Peyer's patch (tissue), 4 donors: ENCODE results near the gene DOCK6.

Source experiments
- POLR2A ChIP-seq, 2 donors: fragments of 450-650 bp; IDR thresholded peaks; one replicate each; pipeline ENCODE4 v1.5.1; 2017; ENCODE audit warnings: antibody characterized with exemption in 2 of 2, mild to moderate bottlenecking in 2 of 2, moderate library complexity in 2 of 2
- TF ChIP-seq, protein P1 (sequence below), 6 experiments: fragments of 450-650 bp in 4 of 6; fragments of 200-600 bp in 2 of 6; sonication (generic) in 1 of 6; IDR thresholded peaks; one replicate each; pipeline ENCODE4 v1.5.1; 2017 to 2019; ENCODE audit warnings: antibody characterized with exemption in 6 of 6, mild to moderate bottlenecking in 3 of 6, moderate library complexity in 1 of 6

DNA sequence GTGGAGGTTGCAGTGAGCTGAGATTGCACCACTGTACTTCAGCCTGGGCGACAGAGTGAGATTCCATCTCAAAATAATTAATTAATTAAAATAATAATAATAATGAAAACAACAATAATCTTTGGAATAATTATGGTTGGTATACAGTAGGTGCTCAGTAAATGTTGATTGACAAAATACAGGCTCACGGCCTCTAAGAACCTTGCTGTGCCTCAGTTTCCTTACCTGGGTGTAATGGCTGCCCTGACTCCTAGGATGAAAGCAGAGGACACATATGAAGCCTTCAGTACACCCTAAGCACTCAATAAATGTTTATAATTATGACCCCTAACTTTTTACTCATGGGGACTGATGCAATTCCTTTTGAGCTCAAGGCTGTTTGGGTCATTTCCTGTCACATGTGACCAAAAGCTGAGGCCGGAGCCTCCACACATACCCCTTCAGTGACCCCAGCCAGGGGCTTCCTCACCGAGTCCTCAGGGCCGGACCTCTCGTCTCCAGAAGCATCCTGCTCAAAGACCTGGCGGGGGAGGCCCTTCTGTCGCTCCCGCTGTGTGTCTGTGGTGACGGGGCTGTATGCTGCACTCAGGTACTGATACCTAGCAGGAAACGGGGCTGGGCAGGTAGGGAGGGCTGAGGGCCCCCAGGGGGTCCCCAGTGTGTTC is 10.5 kb downstream of the DOCK6 start:
- TF ChIP-seq, protein P1, sequence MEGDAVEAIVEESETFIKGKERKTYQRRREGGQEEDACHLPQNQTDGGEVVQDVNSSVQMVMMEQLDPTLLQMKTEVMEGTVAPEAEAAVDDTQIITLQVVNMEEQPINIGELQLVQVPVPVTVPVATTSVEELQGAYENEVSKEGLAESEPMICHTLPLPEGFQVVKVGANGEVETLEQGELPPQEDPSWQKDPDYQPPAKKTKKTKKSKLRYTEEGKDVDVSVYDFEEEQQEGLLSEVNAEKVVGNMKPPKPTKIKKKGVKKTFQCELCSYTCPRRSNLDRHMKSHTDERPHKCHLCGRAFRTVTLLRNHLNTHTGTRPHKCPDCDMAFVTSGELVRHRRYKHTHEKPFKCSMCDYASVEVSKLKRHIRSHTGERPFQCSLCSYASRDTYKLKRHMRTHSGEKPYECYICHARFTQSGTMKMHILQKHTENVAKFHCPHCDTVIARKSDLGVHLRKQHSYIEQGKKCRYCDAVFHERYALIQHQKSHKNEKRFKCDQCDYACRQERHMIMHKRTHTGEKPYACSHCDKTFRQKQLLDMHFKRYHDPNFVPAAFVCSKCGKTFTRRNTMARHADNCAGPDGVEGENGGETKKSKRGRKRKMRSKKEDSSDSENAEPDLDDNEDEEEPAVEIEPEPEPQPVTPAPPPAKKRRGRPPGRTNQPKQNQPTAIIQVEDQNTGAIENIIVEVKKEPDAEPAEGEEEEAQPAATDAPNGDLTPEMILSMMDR (IDR thresholded peaks at IDR 0.05), result no peak
- no peak for TF ChIP-seq POLR2A (IDR thresholded peaks at IDR 0.05)
